NCI-H146 treated with DMSO at 0.1 percent for 48 hours (cell line): Measurements from ENCODE around the gene ADPRH.
A peak's percentile ranks its signal among the peaks of the same experiment; 100 is the strongest.
"Not testable (repeated sequence)": the region's sequence is repeated elsewhere in the genome, so short reads cannot be mapped to it uniquely, and the experiment has no call there.

Experiments used
- DNase-seq: peaks from one replicate; lab custom pipeline; 2025; ENCODE audit not compliant: unreplicated experiment; lab: John Stamatoyannopoulos, UW

Gene ADPRH

DNA sequence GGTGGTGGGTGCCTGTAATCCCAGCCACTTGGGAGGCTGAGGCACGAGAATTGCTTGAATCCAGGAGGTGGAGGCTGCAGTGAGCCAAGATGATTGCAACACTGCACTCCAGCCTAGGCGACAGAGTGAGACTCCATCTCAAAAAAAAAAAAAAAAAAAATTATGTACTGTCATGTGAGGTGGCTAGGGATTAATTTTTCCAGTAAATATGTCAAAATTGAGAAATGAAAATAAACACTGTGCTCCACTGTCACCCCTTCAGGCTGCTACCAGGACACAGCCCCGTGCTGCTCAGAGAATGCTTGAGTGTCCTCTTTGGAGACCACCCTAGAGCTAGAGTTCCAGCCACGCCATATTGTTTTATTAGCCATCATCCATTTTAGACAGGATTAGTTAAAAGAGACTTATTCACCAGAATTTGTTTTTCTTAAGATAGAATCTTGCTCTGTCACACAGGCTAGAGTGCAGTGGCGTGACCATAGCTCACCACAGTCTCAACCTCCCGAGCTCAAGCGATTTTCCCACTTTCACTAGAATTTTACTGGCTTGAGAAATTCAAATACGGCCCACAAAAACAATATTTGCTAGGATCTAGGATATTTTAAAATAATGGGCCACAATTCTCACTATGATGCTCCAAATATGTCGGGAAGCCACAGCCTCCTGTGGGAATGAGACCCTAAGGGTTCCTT lies 20.5 kb upstream of the ADPRH start:
- no peak for DNase-seq

DNA sequence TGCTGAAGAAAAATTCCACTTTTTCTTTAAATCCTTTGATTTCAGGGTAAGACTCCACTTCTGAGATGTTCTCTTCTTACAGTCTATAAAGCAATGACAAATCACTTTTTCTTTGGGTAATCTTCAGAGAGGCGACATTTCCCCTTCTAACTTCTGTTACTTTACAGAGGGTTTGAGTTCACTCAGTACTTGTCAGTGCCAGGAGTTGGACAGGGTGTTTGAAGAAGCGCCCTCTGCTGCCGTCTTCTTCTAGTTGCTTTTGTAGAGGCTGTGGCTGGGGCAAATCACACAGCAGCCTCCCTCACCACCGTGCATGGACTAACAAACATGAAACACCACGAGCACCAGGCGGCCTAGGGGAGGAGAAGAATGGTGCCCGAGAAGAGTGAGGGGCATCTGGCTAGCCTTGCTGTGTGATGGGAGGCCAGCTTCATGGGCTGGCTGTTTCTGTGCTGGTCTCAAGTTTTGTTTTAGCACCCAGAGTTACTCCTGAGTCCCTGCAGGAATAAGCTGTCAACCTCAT lies 19.8 kb upstream of the ADPRH start, which contains the start of gene CD80:
CD80 (minus strand) TSS at position 174 of the 523 bp plus-strand sequence. CDS start 1,886 bp downstream, outside the sequence.
- DNase-seq = peak; percentile 45

GRCh38 chr3:119560160-119560559 lies 19.1 kb upstream of the ADPRH start:
- no peak for DNase-seq

GRCh38 chr3:119562307-119562961 lies 16.9 kb upstream of the ADPRH start:
- DNase-seq = no peak

- DNase-seq = not testable (repeated sequence)
These were observed 16.0 kb upstream of the ADPRH start for GRCh38 chr3:119563334-119563733.

- DNase-seq = no peak
These were observed 10.1 kb upstream of the ADPRH start for GRCh38 chr3:119569156-119569555.

DNA sequence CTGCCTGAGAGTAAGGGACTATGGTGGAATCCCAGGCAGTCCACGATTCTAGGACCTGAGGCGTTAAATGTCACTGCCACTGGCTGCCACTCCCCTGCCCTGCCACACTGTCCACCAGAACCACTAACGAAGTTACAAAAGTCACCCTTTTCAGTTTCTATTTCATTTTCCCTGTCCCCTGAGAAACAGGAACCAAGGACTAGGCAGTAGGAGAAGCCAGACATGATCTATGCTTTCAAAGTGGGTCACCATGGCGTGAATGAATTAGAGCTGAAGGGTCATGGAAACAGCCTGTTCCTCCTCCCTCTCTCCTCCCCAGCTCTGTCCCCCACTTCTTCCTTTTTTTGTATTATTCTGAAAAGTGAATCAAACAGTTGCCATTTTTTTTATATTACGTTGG lies 9.1 kb upstream of the ADPRH start:
- DNase-seq = no peak

DNA sequence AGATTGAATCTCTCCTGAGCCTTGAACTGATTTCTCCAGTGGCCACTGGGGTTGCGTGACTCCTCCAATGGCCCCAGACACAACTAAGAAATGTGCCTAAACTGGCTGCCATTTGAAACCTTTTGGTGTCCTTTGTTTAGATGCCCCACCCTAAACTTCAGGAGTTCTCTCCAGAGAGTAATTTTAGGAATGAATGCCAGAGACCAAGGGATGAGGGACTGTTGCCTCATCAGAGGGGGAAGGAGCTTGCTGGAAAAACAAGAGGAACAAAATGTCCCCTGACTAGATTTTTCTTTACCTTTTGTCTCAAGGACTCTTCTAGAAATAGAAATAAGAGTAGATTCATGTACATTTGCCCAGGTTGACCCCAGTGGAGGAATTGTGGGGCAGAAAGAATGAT lies 8.1 kb upstream of the ADPRH start:
- no peak for DNase-seq

DNA sequence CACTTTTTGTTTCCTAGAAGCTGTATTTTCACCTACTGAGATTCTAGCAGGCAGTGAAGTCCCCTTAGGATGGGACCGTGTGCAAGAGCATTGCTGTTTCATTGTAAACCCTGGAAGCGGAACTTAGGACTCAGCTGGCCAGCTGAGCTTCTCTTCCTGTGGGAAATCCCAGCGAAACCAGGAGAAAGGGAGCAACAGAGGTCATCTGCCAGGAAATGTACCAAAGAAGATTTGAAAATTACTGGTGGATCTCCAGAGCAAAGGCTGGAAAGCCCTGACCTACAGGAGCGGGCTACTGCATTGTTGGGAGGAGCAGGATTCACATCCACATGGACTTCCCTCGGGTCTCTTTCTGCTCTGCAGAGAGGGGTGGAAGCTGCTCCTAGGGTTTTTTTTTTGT lies 7.6 kb upstream of the ADPRH start:
- DNase-seq = no peak

DNA sequence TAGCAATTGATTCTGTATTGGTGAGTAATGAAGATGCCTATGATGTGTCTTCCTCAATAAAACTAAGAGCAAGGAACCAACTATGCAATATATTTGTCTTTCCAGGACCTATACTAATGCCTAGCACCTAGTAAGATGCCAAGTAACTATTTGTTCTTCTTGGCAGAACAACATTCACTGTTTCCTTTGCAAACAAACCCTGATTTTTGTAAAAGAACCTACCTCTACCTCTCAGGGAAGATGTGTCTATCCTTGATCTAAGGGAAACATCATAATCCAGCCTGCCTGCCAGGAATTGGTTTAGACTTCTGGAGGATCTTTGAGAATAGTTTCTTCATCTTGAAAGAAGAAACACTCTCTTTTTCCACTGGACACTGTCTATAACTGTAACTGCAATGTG lies 3.8 kb upstream of the ADPRH start:
- no peak for DNase-seq

DNA sequence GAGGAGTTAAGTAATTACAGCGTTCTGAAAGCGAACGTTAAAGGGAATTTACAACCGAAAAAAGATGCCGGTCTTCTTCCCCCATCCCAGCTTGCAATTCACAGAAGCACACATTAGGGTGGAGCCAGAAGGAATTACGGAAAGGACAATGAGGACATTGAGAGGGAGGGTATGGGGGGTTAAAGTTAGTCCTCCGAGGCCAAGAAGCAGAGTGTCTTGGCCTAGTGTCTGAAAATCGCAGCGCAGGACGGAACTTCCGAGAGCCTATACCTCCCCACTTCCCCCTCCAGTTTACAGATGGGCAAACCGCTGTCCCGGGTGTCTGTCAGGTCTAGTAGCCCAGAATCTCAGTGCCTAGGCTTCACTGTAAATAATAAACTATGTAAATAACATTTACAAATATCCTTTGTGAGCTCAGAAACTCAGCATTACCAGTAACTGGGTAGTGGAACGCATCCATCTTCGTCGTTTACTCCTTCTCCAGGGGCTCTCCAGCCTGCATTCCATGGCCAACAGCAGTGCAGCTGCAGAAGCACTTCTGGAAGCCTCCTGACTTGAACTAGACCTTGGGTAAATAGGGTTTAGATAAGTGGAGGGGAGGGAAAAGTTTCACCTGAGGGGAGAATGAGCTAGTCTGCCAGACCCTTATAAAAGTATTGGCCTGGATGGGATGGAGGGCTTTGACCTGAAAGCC lies 922 bp downstream of the ADPRH start:
- no peak for DNase-seq

DNA sequence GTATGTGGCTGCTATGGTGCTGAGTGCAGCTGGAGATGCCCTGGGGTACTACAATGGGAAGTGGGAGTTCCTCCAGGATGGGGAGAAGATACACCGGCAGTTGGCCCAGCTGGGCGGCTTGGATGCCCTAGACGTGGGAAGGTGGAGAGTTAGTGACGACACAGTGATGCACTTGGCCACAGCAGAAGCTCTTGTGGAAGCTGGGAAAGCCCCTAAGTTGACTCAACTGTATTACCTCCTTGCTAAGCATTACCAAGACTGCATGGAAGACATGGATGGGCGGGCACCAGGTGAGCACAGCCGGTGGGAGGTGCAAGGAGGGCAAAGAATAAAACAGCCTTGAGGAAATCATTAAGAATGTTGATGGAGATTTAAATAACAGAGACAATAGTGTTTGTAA lies 2.9 kb downstream of the ADPRH start:
- no peak for DNase-seq

- no peak for DNase-seq
These were observed 5.9 kb downstream of the ADPRH start for GRCh38 chr3:119585208-119585607.

DNA sequence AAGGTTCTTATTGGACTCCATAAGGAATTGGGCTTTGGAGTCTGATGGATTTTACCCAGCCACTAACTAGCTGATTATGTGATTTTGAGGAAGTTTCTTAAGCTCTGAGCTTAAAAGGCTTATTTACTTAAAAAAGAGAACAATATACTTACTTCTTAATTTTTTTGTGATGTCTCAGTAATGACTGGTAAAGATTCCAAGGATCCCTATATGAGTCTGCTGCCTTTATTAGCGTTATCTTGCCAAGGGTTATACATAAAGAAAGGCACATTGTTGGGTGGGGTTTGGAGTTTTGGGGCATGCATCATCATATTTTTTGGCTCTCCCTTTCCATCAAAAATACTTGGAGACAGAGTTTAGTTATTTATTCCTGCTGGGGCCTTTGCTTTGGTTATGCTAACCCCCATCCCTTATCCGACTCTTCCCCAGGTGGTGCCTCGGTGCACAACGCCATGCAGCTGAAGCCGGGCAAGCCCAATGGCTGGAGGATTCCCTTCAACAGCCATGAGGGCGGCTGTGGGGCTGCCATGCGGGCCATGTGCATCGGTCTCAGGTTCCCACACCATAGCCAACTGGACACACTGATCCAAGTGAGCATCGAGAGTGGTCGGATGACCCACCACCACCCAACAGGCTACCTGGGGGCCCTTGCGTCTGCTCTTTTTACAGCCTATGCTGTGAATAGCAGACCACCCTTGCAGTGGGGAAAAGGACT lies 6.7 kb downstream of the ADPRH start:
- no peak for DNase-seq

- DNase-seq = no peak
These were observed 7.5 kb downstream of the ADPRH start for GRCh38 chr3:119586733-119587172.

DNA sequence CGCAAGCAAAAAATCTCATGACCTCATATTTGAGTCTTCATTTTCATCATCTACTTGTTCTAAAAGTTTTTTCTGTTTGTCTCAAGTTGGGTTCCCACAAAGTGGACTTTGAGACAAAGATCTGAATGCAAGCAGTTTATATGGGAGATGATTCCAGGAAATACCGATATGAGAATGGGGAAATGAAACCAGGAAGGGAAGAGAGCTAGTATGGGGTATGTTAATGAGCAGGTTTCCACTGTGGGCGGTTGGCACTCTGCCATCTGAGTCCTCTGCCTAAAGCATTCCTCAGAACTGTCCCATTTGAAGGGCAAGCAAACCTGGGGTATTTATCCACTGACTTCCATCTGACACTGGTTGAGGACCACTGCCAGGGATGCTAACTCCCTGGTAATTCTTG lies 8.8 kb downstream of the ADPRH start:
- DNase-seq = no peak

- DNase-seq = no peak
These were observed 9.9 kb downstream of the ADPRH start for GRCh38 chr3:119589102-119589773.

DNA sequence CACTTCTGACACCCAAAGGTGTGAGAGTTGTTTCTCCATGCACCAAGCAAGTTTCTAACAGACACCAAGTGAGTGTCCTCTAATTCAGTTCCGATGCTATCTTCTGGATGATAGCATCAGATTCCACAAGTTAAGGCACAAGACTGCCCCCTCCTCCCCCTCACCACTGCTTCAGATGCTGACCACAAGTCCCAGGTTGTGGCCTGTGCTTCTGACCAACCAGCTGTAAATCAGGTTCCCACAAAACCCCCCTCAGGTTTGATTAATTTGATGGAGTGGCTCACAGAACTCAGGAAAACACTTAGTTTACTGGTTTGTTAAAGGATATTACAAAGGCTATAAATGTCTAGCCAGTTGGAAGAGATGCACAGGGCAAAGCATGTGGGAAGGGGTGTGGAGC lies 11.4 kb downstream of the ADPRH start:
- no peak for DNase-seq

DNA sequence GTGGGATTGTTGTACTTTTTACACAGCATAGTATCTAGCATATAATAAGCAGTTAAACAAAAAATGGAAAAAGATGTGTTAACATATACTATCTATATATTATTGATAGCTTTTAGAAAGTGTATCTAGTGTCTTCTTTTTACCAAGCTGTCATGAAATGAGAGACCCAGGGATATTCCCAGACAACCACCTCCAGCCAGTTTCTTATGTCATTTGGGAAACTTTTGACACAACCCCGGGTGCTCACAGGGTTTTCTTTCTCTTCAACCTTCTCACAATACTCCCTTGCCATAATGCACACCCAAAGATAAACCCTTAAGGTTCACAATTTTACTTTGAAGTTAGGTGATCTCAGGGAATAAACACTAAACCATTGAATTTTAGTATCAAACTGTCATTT lies 13.6 kb downstream of the ADPRH start:
- no peak for DNase-seq

GRCh38 chr3:119594066-119594465 lies 14.8 kb downstream of the ADPRH start:
- no peak for DNase-seq

- not testable (repeated sequence) for DNase-seq
These were observed 15.6 kb downstream of the ADPRH start for GRCh38 chr3:119594929-119595328.
